RPMI8226 (cell line): ENCODE data around the gene PLAAT4.
"Not testable (repeated sequence)": the region's sequence is repeated elsewhere in the genome, so short reads cannot be mapped to it uniquely, and the experiment has no call there.

Source experiments
- DNase-seq: peaks from one replicate; pipeline ENCODE4 v3.0.0-alpha.2; 2015

PLAAT4 gene

GRCh38 chr11:63547061-63547460 is 10.5 kb downstream of the PLAAT4 start:
- DNase-seq: no peak

- no peak for DNase-seq
Observed at GRCh38 chr11:63548178-63548577, 11.6 kb downstream of the PLAAT4 start.

- no peak for DNase-seq
Observed at GRCh38 chr11:63549411-63549810, 12.8 kb downstream of the PLAAT4 start.

- not testable (repeated sequence) for DNase-seq
Observed at GRCh38 chr11:63550156-63550700, 13.6 kb downstream of the PLAAT4 start.

GRCh38 chr11:63551091-63551888 is 14.7 kb downstream of the PLAAT4 start:
- no peak for DNase-seq

- no peak for DNase-seq
Observed at GRCh38 chr11:63551889-63552266, 15.3 kb downstream of the PLAAT4 start.

GRCh38 chr11:63552921-63553320 is 16.3 kb downstream of the PLAAT4 start:
- no peak for DNase-seq

- DNase-seq: no peak
Observed at GRCh38 chr11:63553759-63554158, 17.2 kb downstream of the PLAAT4 start.

- no peak for DNase-seq
Observed at GRCh38 chr11:63554877-63555223, 18.2 kb downstream of the PLAAT4 start.

- no peak for DNase-seq
Observed at GRCh38 chr11:63556404-63557013, 19.9 kb downstream of the PLAAT4 start.

GRCh38 chr11:63557570-63557969 is 21.0 kb downstream of the PLAAT4 start:
- DNase-seq: no peak

- DNase-seq: no peak
Observed at GRCh38 chr11:63558459-63559157, 22.0 kb downstream of the PLAAT4 start.

- DNase-seq: peak; percentile 78
Observed at GRCh38 chr11:63560506-63561180, 24.0 kb downstream of the PLAAT4 start.

- DNase-seq: peak; percentile 68
Observed at GRCh38 chr11:63563201-63564055, 26.8 kb downstream of the PLAAT4 start, which contains the start of gene PLAAT2. PLAAT2 (minus strand) TSS chr11:63563379; CDS start chr11:63563324, 55 bp downstream.

- DNase-seq: peak; percentile 85
Observed at GRCh38 chr11:63564056-63564774, 27.6 kb downstream of the PLAAT4 start.

GRCh38 chr11:63564784-63565350 is 28.3 kb downstream of the PLAAT4 start:
- DNase-seq: peak; percentile 53

- DNase-seq: peak; percentile 80
Observed at GRCh38 chr11:63567044-63567840, 30.6 kb downstream of the PLAAT4 start.

- no peak for DNase-seq
Observed at GRCh38 chr11:63569570-63569969, 33.0 kb downstream of the PLAAT4 start.

- peak; percentile 44 for DNase-seq
Observed at GRCh38 chr11:63572026-63572688, 35.5 kb downstream of the PLAAT4 start.
